Activated naive CD4-positive, alpha-beta T cell treated with anti-CD3 and anti-CD28 coated beads, Interleukin-2, amount 10 ng/mL, durations not matched to agents 7 days and 5 days (primary cell): Measurements from ENCODE around the gene PITRM1.

Experiments used
- CTCF ChIA-PET: fragments of 350-600 bp; sonication (Branson Sonifier 250); formaldehyde crosslinking; loops from one replicate; lab custom pipeline; 2021; ENCODE audit warnings: antibody characterized with exemption; lab: Charles Lee
- DNase-seq: peaks from one replicate; pipeline ENCODE4 v3.0.0-alpha.2; 2020
- H3K27ac Mint-ChIP-seq: one replicate; pipeline ENCODE4 v1.8.0; 2021; ENCODE audit warnings: mild to moderate bottlenecking, moderate library complexity, mixed read lengths
- H3K27me3 Mint-ChIP-seq: one replicate; pipeline ENCODE4 v1.8.0; 2021; ENCODE audit warnings: mild to moderate bottlenecking, mixed read lengths
- H3K36me3 Mint-ChIP-seq: one replicate; pipeline ENCODE4 v1.8.0; 2021; ENCODE audit warnings: mixed read lengths
- H3K4me1 Mint-ChIP-seq: one replicate; pipeline ENCODE4 v1.8.0; 2021; ENCODE audit warnings: mixed read lengths
- H3K4me3 Mint-ChIP-seq: one replicate; pipeline ENCODE4 v1.8.0; 2021; ENCODE audit warnings: mild to moderate bottlenecking, moderate library complexity, mixed read lengths
- H3K9me3 Mint-ChIP-seq: one replicate; pipeline ENCODE4 v1.8.0; 2021; ENCODE audit warnings: mixed read lengths

The PITRM1 gene

GRCh38 chr10:3119796-3120459 lies 52.7 kb downstream of the PITRM1 start:
- no peak overlapping the region for H3K4me3 Mint-ChIP-seq
- DNase-seq = no peak
- no peak overlapping the region for H3K27ac Mint-ChIP-seq
- no peaks in the 10 kb centered on the region for H3K27me3 Mint-ChIP-seq
- H3K36me3 Mint-ChIP-seq = peaks cover 75% of the 10 kb centered on the region
- no peaks in the 10 kb centered on the region for H3K9me3 Mint-ChIP-seq
- no peaks in the 10 kb centered on the region for H3K4me1 Mint-ChIP-seq
- CTCF ChIA-PET = interaction anchor here (1.4 kb wide), 1 partner anchor 14 kb away, joined by 4 read pairs; no protein-coding TSS in a partner anchor

GRCh38 chr10:3118641-3119091 lies 53.9 kb downstream of the PITRM1 start:
- CTCF ChIA-PET = no interaction called here
- Mint-ChIP-seq H3K36me3 (peaks cover 78% of the 10 kb centered on the region), H3K27me3 (no peaks in the 10 kb centered on the region), H3K27ac (no peak overlapping the region), H3K4me3 (no peak overlapping the region), H3K9me3 (no peaks in the 10 kb centered on the region), H3K4me1 (no peaks in the 10 kb centered on the region)
- DNase-seq = no peak

GRCh38 chr10:3117486-3117885 lies 55.1 kb downstream of the PITRM1 start:
- H3K4me3 Mint-ChIP-seq = no peak overlapping the region
- DNase-seq = no peak
- CTCF ChIA-PET = no interaction called here
- H3K4me1 Mint-ChIP-seq = no peaks in the 10 kb centered on the region
- H3K27me3 Mint-ChIP-seq = no peaks in the 10 kb centered on the region
- peaks cover 80% of the 10 kb centered on the region for H3K36me3 Mint-ChIP-seq
- no peaks in the 10 kb centered on the region for H3K9me3 Mint-ChIP-seq
- no peak overlapping the region for H3K27ac Mint-ChIP-seq

GRCh38 chr10:3116508-3117100 lies 56.0 kb downstream of the PITRM1 start:
- Mint-ChIP-seq H3K36me3 (peaks cover 82% of the 10 kb centered on the region), H3K4me3 (no peak overlapping the region), H3K27ac (no peak overlapping the region), H3K27me3 (no peaks in the 10 kb centered on the region), H3K4me1 (no peaks in the 10 kb centered on the region), H3K9me3 (no peaks in the 10 kb centered on the region)
- no peak for DNase-seq
- CTCF ChIA-PET = no interaction called here

DNA sequence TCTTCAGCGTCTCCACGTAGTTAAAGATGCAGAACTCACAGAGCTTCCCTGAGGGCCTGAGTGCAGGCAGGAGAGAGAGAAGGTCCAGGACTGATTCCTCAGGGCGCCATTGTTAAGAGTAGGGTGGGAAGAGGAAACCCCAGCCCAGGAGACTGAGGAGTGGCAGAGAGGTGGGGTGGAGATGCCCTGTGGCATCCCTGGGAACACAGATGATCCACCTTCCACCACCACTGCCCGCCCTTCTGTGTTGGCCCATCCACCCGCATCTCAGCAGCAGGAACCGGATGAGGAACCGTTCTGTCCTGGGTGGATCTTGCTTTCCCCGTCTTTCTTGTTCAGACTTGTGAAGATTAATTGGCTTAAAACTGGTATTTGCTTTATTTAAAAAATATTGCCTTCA lies 56.9 kb downstream of the PITRM1 start:
- Mint-ChIP-seq H3K36me3 (peaks cover 84% of the 10 kb centered on the region), H3K27ac (peak overlapping the region; percentile 56), H3K9me3 (no peaks in the 10 kb centered on the region), H3K27me3 (no peaks in the 10 kb centered on the region), H3K4me3 (no peak overlapping the region), H3K4me1 (no peaks in the 10 kb centered on the region)
- DNase-seq = no peak
- CTCF ChIA-PET = no interaction called here

GRCh38 chr10:3113343-3113720 lies 59.2 kb downstream of the PITRM1 start:
- Mint-ChIP-seq H3K27ac (no peak overlapping the region), H3K36me3 (peaks cover 82% of the 10 kb centered on the region), H3K27me3 (no peaks in the 10 kb centered on the region), H3K4me3 (no peak overlapping the region), H3K9me3 (no peaks in the 10 kb centered on the region), H3K4me1 (no peaks in the 10 kb centered on the region)
- CTCF ChIA-PET = no interaction called here
- DNase-seq = no peak

- H3K27ac Mint-ChIP-seq = no peak overlapping the region
Measured at GRCh38 chr10:3111621-3112163, 60.9 kb downstream of the PITRM1 start.

DNA sequence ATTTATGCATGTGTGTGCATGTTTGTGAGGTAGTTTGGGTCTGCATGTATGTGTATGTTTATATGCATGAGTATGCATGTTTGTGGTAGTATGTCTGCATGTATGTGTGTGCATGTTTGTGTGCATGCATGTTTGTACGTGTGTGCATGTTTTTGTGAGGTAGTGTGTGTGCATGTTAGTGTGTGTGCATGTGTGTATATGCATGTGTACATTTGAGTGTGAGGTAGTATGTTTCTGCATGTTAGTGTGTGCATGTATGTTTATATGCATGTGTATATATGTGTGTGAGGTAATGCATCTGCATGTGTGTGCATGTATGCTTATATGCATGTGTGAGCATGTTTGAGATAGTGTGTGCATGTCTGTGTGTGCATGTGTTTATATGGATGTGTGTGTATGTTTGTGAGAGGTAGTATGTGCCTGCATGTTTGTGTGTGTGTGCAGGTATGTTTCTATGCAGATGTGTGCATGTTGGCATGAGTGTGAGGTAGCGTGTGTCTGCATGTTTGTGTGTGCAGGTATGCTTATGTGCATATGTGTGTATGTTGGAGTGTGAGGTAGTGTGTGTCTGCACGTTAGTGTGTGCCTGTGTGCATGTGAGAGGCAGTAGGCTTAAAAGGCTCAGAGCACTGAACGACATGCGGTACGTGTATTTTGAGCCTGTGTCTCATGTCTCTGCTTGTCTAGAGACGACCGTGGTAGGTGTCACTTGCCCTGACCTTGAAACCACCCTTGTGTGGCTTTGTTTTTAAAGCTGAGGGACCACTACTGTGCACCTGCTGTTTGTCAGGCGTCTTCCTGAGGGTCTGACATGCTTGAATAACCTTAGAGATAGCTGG lies 61.6 kb downstream of the PITRM1 start:
- Mint-ChIP-seq H3K27me3 (no peaks in the 10 kb centered on the region), H3K4me3 (no peak overlapping the region), H3K36me3 (peaks cover 76% of the 10 kb centered on the region), H3K4me1 (no peaks in the 10 kb centered on the region), H3K9me3 (no peaks in the 10 kb centered on the region), H3K27ac (no peak overlapping the region)
- CTCF ChIA-PET = no interaction called here
- DNase-seq = no peak

More at GRCh38 chr10:3111621-3112163, 60.9 kb downstream of the PITRM1 start:
- Mint-ChIP-seq H3K27me3 (no peaks in the 10 kb centered on the region), H3K4me3 (no peak overlapping the region), H3K36me3 (peaks cover 83% of the 10 kb centered on the region), H3K4me1 (no peaks in the 10 kb centered on the region), H3K9me3 (no peaks in the 10 kb centered on the region)
- CTCF ChIA-PET = interaction anchor here (1.6 kb wide), 1 partner anchor 14 kb away, joined by 4 read pairs; no protein-coding TSS in a partner anchor
- DNase-seq = no peak

GRCh38 chr10:3109633-3110032 lies 62.9 kb downstream of the PITRM1 start:
- Mint-ChIP-seq H3K27ac (no peak overlapping the region), H3K4me1 (no peaks in the 10 kb centered on the region), H3K36me3 (peaks cover 74% of the 10 kb centered on the region), H3K4me3 (no peak overlapping the region), H3K9me3 (no peaks in the 10 kb centered on the region), H3K27me3 (no peaks in the 10 kb centered on the region)
- CTCF ChIA-PET = no interaction called here
- no peak for DNase-seq

DNA sequence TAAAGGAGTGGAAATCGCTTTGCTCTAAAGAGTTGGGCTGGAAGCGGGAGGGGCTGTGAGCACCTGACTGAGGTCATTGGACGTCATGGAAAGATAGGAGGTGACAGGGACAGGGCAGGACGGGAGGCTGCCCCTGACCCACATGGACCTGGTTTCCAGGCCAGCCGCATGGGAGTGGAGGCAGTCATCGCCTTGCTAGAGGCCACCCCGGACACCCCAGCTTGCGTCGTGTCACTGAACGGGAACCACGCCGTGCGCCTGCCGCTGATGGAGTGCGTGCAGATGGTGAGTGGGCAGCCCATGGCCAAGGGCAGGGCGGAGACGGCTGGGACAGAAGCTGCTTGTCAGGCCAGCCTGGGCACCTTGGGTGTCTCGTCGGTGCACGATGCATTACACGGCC lies 63.4 kb downstream of the PITRM1 start:
- H3K27ac Mint-ChIP-seq = no peak overlapping the region
- H3K36me3 Mint-ChIP-seq = peaks cover 73% of the 10 kb centered on the region
- H3K27me3 Mint-ChIP-seq = no peaks in the 10 kb centered on the region
- H3K9me3 Mint-ChIP-seq = no peaks in the 10 kb centered on the region
- DNase-seq = no peak
- CTCF ChIA-PET = no interaction called here
- no peak overlapping the region for H3K4me3 Mint-ChIP-seq
- no peaks in the 10 kb centered on the region for H3K4me1 Mint-ChIP-seq

DNA sequence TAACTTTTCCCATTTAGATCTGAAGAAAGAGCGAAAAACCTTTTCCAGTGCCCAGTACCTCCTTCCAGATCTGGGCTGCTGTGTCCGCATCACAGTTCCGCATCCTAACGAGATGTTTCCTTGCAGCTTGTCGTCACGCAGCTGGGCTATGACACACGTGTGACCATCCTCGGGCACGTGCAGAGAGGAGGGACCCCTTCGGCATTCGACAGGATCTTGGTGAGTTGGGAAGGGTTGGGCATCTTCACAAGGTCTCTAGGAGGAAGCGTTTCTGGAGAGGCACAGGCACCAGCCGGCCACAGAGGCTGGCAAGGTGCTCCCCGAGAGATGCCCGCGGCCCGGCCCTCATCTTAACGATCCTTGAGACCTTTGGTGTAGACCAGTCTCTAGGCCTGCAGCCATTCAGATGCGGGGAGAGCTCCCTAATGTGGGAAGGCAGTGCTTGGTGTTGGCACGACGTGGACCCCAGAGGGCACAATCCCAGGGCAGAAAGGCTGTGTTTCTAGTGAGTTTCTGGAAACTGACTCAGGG lies 63.9 kb downstream of the PITRM1 start:
- Mint-ChIP-seq H3K4me3 (no peak overlapping the region), H3K27me3 (no peaks in the 10 kb centered on the region), H3K36me3 (peaks cover 68% of the 10 kb centered on the region), H3K9me3 (no peaks in the 10 kb centered on the region), H3K4me1 (no peaks in the 10 kb centered on the region), H3K27ac (no peak overlapping the region)
- no peak for DNase-seq
- CTCF ChIA-PET = no interaction called here

- H3K9me3 Mint-ChIP-seq = no peaks in the 10 kb centered on the region
- CTCF ChIA-PET = no interaction called here
- no peak overlapping the region for H3K27ac Mint-ChIP-seq
- H3K27me3 Mint-ChIP-seq = no peaks in the 10 kb centered on the region
- H3K36me3 Mint-ChIP-seq = peaks cover 63% of the 10 kb centered on the region
- H3K4me1 Mint-ChIP-seq = no peaks in the 10 kb centered on the region
- no peak overlapping the region for H3K4me3 Mint-ChIP-seq
- no peak for DNase-seq
Measured at GRCh38 chr10:3108033-3108432, 64.5 kb downstream of the PITRM1 start.

DNA sequence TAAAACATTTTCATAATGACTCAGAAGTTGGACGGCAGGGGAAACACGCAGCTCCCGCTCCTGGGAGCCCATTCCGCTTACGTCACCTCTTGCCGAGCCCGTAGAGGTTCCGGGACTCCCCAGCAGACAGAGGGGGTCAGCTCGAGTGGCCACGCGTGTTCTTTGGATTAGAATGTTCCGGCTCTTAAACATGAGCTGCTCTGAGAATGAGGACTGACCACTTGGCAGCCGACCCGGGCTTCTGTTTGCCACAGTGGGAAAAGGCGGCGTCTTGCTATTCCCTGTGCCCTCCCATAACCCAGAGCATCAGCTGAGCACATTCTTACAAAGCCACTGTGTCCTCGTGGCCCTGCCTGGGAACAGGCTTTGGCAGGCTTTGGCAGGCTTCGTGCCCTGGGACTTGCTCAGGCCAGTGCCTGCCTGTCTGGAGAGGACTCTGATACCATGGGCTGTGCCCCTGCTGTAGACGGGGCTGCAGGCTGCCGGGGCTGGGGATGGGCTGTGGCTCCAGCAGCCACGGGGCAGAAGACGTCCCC lies 65.1 kb downstream of the PITRM1 start:
- peaks cover 62% of the 10 kb centered on the region for H3K36me3 Mint-ChIP-seq
- no peak for DNase-seq
- no peaks in the 10 kb centered on the region for H3K27me3 Mint-ChIP-seq
- H3K4me1 Mint-ChIP-seq = no peaks in the 10 kb centered on the region
- no peaks in the 10 kb centered on the region for H3K9me3 Mint-ChIP-seq
- H3K4me3 Mint-ChIP-seq = no peak overlapping the region
- CTCF ChIA-PET = no interaction called here
- H3K27ac Mint-ChIP-seq = no peak overlapping the region

DNA sequence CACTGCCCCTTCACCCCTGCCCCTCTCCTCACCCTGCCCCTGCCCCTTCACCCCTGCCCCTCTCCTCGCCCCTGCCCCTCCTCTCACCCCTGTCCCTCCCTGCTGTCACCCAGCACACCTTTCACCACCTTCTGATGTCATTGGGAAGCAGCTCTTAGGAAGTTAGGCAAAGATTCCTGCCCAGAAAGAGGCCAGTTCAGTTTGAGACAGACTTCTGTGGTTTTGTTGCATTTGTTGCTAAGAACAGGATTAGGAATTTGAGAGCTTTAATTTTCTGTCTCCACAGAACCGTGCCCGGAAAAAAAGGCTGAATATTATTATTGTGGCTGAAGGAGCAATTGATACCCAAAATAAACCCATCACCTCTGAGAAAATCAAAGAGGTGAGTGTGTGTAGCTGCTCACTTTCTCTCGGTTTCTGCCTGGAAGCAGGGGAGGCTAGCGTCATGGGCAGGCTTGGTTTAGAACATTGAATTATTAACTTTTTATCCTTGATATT lies 65.6 kb downstream of the PITRM1 start:
- no peak overlapping the region for H3K27ac Mint-ChIP-seq
- no peaks in the 10 kb centered on the region for H3K4me1 Mint-ChIP-seq
- no peaks in the 10 kb centered on the region for H3K27me3 Mint-ChIP-seq
- CTCF ChIA-PET = no interaction called here
- DNase-seq = no peak
- H3K36me3 Mint-ChIP-seq = peaks cover 60% of the 10 kb centered on the region
- H3K4me3 Mint-ChIP-seq = no peak overlapping the region
- no peaks in the 10 kb centered on the region for H3K9me3 Mint-ChIP-seq
